Amniotic stem cell (primary cell): ENCODE measurements around the gene TNS3.

Experiments used
- DNase-seq: peaks from one replicate; lab custom pipeline; 2025; lab: John Stamatoyannopoulos, UW

The TNS3 gene

GRCh38 chr7:47256016-47256415 lies 325.9 kb downstream of the TNS3 start:
- no peak for DNase-seq

DNA sequence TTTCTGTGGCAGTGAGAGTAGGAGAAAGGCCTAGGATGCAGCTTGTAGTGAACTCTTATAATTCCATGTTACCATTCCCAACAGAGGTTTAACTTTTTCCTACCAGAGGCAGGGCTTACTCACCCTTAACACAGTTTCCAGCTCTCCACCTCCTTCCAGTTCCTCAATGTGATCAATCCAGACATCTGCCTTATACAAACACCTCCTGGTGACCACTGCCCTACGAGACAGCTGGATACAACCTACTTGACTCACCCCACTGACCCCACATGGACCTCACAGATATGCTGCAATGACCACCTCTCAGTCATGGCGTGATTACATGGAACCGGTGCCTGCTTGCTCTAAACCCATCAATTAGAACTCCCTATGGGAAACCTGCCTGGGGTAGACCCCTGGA lies 326.5 kb downstream of the TNS3 start:
- no peak for DNase-seq

DNA sequence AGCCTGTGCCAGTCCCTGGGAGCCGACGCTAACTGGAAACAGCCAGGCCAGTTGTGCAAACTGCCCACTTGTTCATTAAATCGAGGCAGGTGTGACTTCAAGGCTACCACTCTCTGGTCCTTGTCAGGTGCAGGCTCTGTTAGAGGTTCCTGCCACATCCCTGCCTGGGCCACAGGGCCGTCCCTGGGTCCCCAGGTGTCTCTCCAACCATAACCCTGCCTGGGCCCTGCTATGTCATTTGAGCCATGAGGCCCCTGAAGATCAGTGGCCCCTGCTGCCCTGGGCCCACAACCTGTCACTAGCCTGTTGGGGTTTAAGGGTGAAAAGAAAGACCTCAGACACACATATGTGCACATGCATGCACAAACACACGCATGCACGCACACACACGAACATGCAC lies 326.9 kb downstream of the TNS3 start:
- DNase-seq = no peak

GRCh38 chr7:47254081-47254977 lies 327.6 kb downstream of the TNS3 start:
- DNase-seq = peak; percentile 21

DNA sequence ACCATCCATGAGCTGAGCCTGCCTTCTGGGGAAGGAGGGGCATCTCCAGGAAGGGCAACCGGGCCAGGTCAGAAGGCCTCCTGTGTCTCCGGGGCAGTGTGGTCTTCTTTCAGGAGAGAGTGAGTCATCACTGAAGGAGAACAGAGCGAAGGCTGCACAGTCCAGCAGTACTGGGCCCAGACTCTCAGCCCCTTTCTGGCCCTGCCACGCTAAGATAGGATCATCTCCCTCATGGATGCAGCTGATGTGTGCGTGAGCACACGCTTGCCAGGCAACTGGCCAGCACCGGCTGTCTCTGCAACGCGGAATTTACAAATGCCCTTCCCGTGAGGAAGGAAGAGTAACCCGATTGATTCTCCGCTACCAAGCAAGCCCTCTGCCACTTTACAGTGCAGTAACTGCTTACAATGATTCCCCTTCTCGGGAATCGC lies 328.2 kb downstream of the TNS3 start:
- no peak for DNase-seq

DNA sequence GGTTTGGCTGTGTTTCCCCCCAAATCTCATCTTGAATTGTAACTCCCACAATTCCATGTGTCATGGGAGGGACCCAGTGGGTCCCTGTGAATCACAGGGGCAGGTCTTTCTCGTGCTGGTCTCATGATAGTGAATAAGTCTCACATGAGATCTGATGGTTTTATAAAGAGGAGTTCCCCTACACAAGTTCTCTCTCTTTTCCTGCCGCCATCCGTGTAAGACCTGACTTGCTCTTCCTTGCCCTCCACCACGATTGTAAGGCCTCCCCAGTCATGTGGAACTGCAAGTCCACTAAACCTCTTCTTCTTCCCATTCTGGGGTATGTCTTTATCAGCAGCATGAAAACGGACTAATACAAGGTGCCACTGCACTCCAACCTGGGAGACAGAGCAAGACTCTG lies 329.2 kb downstream of the TNS3 start:
- no peak for DNase-seq

DNA sequence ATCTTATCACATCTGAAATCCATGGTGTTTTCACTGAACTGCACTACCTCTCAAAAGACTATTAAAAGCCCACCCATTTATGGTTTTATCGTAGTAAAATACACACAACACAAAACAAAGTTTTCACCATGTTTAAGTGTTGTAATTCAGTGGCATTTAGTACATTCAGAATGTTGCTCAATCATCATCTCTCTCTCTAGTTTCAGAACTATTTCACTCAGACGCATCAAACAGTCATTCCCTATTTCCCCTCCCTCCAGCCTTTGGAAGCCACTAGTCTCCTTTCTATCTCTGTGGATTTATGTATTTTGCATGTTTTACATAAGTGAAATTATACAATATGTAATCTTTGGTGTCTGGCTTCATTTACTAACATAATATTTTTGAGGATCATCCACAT lies 332.6 kb downstream of the TNS3 start:
- no peak for DNase-seq

DNA sequence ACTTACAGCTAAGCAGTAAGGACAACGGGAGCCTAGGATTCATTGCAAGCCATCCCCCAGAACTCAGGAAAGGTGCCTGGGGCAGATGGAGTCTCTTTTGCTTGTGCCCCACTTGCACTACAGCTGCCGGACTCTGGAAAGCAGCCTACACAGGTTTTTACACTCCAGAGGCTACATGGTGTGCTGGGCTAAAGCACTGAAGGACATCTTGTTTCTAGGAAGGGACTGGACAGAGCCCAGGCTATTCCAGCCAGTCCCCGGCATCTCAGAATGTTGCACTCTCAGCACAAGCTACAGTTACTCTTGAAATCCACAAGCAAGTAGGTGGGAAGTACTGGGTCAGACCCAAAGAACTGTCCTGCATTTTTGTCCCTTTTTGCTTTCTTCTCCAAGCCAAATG lies 333.1 kb downstream of the TNS3 start:
- DNase-seq = no peak

DNA sequence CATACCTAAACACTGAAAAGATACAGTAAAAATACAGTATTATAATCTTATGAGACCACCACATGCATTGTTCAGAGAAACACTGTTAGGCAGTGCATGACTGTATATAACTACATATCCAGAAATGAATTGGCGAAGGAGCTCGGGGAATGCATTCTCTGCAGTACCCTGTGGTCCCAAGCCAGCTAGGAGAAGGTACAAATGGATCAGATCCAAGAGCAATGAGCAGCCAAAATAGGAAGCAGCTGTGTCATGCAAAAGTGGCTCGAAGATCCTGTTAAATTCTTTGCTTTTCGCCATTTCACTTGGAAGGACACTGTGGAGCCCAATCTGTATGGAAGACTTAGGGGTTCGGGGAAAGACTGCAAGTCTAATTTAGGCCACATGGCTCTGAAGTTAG lies 334.8 kb downstream of the TNS3 start:
- DNase-seq = no peak

GRCh38 chr7:47244692-47245091 lies 337.2 kb downstream of the TNS3 start:
- no peak for DNase-seq

GRCh38 chr7:47241112-47242065 lies 340.5 kb downstream of the TNS3 start:
- DNase-seq = no peak

- no peak for DNase-seq
Measured at GRCh38 chr7:47239931-47240421, 341.9 kb downstream of the TNS3 start.

DNA sequence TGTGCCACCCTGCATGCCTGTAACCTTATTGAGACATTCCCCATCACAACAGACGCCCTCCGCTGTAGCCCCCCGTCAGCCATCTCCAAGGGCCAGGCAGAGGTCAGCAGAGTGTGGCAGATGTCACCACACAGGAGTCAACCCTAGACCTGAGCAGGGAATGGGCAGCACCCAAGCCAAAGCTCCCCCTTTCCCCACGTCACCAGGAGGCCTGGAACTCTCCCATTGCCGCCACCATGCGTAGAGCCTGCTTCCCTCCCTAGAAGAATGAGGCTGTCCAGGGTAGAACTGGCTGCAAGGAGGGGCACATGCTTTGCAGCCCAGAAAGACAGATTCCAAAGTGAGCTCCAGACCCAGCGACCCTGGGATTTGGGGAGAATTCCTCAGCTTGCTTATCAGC lies 342.9 kb downstream of the TNS3 start:
- no peak for DNase-seq

DNA sequence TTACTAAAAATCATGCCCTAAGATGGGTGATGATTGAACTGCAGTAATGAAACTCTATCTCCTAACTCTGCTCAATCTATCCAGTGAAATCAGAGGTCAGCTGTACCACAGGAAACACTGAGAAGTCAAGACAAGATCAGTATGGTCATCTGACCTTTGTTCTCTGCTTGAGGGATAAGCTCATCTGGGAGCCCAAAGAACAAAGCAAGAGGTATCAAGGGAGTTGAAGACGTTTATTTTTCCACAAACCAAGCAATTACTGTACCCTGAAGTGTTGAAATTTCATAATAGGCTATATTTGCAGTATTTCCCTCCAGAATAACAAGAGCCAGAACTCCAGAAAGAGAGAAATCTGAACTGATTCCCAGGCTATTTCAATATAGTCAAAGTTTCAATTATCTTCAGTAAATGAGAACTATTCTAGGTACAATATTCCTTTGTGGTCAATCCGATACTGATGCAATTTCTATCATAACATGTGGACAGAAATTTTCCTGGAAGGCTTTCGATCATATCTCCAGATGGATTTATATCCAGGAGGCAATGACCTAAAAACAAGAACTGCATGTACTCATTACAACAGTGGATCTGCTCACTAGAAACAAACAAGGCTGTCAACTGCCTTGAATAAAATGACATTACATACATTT lies 345.3 kb downstream of the TNS3 start:
- DNase-seq = no peak

- no peak for DNase-seq
Measured at GRCh38 chr7:47233996-47234395, 347.9 kb downstream of the TNS3 start.

GRCh38 chr7:47232751-47233412 lies 349.0 kb downstream of the TNS3 start:
- DNase-seq = no peak

- no peak for DNase-seq
Measured at GRCh38 chr7:47231627-47232026, 350.3 kb downstream of the TNS3 start.

DNA sequence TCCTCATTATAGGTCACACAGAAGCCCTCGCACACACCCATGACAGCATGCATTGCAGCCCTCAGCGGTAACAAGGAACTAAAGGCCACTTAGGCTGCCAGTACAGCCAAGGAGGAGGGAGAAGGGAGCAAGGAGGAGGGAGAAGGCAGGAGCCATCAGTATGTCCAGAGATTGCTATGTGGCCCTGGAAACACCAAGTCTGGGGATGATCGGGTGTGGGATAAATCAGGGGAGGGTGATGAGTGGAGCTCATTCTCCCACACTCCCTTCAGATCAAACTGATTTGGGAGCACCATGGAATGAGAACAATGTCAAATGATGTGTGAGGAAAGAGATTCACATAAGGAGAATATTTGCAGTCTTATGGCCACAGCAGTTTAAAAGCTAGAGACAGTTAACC lies 350.9 kb downstream of the TNS3 start:
- no peak for DNase-seq

GRCh38 chr7:47228386-47229014 lies 353.4 kb downstream of the TNS3 start:
- DNase-seq = no peak

GRCh38 chr7:47227762-47228177 lies 354.1 kb downstream of the TNS3 start:
- DNase-seq = peak; percentile 37

DNA sequence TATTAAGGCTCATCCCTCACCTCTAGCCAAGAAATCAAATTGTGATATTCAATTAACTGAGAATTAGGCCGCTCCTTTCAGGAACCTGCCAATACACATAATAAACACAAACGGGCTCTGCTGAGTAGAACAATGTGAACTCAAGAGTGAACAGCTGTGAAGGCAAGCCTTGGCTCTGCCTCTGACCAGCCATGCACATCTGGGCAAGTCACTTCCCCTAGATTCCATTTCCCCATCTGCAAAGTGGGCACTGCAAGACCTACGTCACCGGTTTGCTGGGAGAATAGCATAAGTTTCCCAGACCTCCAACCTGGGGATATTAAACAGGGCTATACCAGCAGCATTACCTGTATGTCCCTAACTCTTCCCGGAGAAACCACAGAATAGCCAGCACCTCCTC lies 355.2 kb downstream of the TNS3 start:
- DNase-seq = no peak
